Stimulated activated CD4-positive, alpha-beta T cell treated with anti-CD3 and anti-CD28 coated beads, Interleukin-15, amount 100 ng/mL, for 24 hours (primary cell): Measurements from ENCODE around the gene MRPS22.
"Not testable (repeated sequence)": the region's sequence is repeated elsewhere in the genome, so short reads cannot be mapped to it uniquely, and the experiment has no call there.

ENCODE experiments used
- DNase-seq: peaks from one replicate; pipeline ENCODE4 v3.0.0-alpha.2; 2020

Gene MRPS22

DNA sequence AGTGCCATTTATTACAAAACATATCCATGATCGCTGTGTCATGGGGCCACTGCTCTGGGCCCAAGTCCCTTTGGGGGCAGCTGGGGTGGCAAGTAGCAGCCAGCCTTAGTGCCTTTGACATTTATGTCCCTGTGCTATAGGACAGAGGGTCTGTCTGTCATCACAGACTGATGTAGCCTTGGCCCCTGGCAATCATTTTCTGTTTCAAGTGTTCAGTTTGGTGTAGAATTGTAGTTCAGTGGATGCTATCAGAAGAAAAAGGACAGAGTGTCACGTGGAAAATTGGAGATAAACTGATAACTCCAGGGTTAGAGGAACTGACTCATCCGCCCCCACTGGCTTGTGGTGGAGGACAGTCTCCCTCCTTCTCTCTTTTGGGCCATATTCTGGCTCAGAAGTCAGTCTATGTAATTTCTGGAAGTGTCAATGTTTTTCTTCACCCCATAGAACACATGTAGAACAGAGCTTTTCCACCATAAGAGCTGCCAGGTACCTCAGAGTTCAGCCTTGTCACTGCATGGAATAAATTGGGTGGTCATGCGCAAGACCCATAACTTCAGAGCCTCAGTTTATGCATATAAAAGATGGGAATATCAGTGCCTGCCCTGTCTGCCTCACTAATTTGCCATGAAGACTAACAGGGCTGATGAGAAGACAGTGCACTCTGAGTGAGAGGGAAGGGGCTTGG lies 4.5 kb upstream of the MRPS22 start:
- DNase-seq = peak; percentile 66

DNA sequence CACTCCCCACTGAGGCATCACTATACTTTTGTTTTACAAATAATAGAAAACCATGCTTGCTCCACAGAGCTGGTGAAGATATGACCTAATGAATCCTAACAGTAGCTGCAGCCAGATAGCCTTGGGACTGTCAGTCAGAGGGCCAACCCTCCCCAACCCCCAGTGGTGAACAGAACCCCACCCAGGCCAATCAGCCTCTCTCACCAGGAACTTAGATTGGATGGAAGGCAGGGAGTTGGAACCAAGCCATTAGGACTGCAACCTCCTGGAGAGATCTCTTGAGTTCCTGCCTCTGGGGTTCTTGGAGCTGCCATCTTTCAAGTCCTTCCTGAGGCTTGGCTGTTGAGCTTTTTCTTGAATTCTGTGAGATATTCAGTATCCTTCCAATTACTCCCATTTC lies 3.0 kb upstream of the MRPS22 start:
- DNase-seq = no peak

DNA sequence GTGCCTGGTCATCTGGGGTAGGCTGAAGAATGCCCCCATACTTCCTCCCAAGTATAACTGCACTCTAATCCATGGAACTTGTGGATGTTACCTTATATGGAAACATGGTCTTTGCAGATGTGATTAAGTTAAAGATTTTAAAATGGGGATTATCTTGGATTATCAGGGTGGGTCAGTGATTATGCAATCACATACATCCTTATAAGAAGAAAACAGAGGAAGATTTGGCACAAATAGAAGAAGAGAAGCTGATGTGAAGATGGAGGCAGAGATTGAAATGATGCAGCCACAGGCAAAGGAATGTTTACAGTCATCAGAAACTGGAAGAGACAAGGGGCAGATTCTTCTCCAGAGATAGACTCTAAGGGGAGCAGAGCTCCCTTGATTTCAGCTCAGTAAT lies 1.8 kb upstream of the MRPS22 start:
- no peak for DNase-seq

DNA sequence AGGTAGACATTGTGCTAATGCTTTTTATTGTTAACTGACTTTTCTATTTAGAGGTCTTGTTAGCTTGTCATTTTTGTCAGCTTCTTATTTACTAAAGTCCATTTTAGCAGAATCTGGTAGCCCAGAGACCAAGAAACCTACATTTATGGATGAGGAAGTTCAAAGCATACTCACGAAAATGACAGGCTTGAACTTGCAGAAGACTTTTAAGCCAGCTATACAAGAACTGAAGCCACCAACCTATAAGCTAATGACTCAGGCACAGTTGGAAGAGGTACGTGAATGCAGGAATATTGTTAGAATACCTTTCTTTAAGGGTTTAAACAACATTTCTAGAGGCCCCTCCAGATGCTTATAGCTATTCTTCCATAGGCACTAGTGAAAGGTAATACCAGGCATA lies 3.0 kb downstream of the MRPS22 start:
- DNase-seq = no peak

DNA sequence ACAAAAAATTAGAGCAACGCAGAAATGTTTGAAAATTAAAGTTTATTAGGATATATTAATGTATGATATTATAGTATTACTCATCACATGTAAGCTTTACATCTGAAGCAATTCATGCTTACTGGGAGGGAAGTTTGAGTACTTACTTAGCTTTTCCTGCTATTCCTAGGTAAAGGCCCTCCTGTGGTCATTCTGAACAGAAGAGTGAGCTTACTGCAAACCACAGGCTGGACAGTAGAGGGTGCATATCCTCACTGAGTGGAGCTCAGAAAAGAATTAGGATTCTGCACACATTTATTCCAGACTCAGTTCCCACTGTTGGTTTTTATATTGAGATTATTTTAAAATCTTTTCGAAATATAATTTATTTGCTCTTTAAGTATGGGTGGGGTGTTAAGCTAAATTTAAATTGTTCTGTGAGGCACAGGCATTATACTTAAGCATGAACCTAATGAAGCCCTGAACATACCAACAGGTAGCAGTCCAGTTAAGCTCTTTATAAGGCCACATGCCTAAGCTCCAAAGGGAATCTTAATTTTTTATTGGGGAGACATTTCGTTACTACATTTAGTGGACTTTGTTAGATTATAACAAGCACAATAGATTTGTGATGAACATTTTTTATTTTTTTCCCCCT lies 10.2 kb downstream of the MRPS22 start:
- DNase-seq = no peak

DNA sequence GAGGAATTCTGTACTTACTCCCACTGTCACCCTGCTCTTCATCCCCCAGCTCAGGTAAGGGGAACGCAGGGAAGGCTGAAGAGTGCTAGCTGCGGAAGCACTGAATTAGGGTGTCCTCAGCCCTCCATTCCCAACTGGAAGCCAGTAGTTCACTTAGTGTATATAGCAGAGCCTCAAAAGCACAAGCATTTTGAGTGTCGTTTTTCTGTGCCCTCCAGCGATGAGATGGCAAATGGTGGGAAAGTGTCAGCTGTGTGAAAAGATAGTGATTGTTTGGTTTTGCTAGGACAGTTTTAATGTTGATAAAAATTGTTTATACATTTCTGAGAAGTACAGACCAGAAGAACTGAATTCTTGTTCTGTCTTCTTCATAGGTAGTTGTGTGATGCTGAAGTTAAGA lies 10.8 kb downstream of the MRPS22 start:
- no peak for DNase-seq

DNA sequence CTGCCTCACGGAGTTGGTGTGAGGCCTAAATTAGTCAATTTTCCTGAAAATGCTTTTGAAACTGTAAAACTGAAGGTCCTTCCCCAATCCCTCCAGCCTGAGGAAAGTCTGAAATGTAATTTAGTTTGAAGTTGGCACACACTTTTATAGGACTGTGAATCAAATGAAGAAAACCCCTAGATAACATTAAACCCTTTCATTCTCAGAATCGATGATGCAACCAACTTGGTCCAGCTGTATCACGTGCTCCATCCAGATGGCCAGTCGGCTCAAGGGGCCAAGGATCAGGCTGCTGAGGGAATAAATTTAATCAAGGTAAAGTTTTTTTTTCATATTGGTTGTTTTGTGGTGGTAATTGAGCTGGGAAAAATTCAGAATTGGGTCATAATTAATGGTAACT lies 11.7 kb downstream of the MRPS22 start:
- no peak for DNase-seq

DNA sequence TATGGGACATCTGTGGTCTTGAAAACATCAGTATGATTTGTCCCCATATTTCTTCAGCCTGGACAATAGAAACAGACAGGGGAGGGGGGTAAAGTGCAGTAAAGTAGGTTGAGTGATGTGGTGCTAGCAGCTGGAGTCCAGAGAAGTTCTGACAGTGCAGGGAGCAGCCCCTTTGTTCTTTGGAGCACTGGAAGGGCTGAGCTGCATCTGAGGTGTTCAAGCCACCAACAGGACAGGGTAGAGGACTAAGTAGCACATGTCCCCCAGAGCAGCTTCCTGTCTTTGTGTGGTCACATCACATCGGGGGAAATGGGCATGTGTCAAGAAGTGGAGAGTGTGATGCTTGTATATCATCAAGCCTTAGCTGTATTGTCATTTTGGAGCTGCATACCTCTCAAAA lies 12.1 kb downstream of the MRPS22 start:
- no peak for DNase-seq

DNA sequence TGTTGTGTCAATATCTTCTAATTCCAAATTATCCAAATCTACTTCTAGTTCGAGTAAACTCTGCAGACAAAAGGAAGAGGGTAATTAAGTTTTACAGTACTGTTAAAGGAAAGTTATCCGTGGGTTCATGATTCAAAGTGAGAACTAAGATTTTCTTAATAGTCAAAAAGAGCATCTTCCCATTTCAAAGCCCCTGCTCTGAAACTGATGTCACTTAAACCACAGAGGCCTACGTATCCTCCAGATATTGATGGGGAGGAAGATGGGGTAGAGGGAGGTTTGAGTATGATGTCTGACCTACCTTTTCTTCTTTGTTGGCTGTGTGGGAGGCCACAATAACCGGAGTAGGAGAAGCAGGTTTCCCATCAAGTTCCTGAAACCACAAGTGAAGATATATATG lies 14.1 kb downstream of the MRPS22 start:
- peak; percentile 14 for DNase-seq

DNA sequence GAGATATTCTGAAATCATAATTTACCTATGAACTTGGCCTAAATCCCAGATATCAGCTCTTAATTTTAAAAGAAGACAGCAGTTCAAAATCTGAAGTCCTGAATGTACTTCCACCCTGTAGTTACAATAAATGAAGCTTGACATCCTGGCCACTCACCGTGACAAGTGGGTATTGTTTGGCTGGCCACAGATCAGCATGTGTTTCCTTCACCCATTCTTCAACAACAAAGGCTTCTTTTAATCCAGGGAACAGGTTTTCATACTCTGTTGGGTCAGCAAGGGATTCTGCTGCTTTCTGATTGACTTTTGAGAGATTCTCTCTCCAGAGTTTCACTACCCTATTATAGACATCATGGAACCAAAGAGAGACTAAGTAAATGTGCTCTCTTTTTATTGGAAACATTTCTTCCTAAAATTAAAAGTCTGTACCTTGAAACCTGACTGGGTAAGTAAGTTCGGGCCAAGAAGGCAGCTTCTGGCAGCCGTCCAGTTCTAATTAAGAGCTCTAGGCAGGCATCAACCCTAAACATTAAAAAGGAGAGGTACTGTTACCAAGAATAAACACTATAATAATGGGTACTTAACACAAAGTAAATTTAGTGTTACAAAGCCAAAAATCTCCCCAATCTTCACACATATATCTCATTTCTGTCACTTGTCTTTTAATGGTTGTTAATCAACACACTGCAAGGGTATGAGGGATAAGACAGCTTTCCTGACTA lies 15.2 kb downstream of the MRPS22 start:
- no peak for DNase-seq

DNA sequence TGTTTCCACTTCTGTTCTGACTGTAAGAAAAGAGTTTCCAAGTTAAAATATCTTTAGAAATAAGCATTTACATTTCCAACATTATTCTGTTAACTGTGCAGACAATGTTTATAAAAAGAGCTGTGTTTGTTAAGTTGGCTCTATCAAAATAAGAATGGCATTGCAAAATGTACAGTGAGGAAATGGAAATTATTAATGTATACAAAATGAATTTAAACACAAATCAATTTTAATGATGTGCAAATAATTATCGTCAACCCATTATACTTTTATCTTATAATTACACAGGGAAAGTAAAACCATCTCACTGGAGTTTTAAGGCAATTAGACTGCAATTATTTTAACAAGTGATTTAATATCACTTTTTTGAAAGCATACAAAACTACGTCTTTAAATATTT lies 17.5 kb downstream of the MRPS22 start:
- no peak for DNase-seq

DNA sequence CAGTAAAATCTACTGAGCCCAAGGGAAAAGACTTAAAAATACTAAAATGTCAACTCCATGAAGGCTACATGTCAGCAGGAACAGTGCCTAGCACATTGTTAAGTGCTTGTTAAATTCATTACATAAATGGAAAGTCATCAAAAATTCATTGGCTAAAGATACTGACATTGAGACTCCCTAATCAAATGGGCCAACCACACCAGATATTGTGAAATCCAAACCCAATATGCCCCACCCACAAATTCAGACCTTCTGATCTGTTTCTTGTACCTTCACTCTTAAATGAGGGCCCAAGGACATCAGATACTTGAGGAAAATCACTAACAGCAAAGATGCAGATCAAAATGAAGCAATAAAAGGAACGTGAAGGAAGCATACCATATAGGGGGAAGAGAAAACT lies 20.7 kb downstream of the MRPS22 start:
- no peak for DNase-seq

DNA sequence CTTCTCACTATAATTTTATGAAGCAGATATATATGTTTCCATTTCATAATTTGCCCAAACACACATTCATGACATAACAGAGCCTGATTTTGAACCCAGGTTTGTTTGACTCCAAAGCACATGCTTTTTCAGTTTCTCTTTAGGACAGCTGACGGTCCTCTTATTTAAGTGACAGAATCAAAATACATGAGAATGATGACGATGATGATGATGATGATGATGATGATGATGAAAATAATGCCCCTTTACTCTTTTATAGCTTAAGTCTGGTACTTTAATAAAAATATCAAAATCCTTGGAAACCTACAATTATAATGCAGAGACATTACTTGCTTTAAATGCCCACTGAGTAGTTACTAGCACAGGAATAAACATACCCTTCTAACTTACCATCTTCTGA lies 30.3 kb downstream of the MRPS22 start:
- no peak for DNase-seq

DNA sequence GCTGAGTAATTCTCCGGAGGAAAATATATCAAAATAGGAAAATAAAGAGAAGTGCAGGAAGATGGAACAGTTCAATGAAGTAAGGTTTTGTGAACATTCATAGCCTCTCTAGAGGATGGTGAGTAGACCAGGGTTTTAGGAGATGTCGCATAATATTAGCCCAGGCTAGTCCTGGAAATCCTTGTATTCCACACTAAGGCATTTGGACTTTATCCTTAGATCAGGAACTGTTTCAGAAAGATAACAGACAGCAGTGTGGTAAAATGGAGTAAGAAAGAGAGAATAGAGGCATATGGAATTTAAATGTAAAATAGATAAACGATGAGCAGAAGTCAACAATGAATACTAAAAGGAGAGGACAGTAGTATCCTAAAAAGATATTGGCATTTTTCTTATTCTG lies 33.6 kb downstream of the MRPS22 start:
- DNase-seq = no peak

DNA sequence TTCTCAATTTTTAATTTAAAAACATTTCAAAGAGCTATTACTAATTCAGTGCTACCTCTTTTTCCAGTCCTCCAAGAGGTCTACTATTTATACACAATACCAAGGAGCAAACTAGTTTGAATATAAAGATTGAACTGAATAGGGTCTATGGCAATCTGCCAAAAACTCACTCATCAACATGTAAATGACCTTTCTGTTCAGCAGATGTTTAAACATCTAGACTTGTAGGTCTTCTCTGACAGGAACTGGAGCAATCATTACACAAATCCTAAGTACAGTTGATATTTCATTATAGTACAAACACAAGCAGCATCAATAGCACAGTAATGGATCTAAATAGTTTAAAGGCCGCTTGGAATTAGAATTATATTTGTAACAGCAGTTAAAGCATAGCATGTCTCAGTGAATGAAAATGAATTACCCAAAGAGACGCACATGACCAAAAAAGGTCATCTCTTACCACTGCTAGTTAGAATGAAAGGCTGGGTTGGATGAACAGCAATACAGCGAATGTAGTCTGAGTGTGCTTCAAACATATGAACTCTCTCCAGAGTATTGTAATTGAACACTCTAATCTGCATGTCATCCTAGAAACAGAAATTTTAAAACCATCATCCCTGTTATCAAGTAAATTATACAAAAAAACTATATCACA lies 34.9 kb downstream of the MRPS22 start:
- DNase-seq = no peak

DNA sequence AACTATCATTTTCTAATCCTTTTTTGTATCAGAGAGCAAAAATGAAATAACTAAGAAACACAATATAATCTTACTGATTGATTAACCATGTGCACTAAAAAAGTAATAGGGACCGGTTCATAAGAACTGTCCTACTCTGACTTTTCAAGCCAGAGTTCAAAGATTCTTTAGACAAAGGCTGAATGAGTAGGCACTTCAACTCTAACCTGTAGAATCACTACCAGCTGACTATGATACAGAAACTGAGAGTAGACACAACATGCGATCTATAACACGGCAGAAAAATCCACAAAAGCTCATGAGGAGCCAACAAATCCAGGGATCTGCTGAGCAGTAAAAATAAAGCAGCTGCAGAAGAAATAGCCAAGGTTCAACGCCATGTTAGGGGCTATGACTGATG lies 36.8 kb downstream of the MRPS22 start:
- DNase-seq = no peak

DNA sequence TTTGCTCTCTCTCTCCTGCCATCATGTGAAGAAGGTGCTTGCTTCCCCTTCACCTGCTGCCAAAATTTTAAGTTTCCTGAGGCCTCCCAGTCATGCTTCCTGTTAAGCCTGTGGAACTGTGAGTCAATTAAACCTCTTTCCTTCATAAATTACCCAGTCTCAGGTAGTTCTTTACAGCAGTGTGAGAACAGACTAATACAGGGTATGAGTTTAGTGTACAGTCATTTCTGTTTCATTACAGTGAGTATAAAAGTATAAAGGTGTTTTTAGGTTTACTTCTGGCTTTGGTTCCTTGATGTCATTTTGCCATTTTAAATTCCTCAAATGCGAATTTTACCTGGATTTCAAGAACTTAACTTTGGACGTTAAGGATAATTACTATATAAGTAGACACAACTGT lies 38.5 kb downstream of the MRPS22 start:
- not testable (repeated sequence) for DNase-seq

DNA sequence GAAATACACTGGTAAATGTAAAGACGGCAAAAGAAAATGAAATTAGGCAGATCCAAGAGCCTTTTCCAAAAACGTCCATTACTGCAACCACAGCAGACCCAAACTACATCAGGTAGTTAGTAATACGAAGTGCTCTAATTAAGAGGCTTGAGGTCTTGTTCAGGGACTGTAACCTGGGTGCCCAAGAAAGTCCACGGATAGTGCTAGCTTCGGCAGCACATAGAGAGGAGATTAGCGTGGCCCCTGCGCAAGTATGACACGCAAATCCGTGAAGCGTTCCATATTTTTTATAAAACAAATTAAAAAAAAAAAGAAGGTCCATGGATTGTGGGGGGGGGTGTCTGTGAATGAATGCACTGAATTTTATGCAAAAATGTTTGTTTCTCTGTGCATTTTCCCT lies 44.3 kb downstream of the MRPS22 start:
- DNase-seq = no peak

DNA sequence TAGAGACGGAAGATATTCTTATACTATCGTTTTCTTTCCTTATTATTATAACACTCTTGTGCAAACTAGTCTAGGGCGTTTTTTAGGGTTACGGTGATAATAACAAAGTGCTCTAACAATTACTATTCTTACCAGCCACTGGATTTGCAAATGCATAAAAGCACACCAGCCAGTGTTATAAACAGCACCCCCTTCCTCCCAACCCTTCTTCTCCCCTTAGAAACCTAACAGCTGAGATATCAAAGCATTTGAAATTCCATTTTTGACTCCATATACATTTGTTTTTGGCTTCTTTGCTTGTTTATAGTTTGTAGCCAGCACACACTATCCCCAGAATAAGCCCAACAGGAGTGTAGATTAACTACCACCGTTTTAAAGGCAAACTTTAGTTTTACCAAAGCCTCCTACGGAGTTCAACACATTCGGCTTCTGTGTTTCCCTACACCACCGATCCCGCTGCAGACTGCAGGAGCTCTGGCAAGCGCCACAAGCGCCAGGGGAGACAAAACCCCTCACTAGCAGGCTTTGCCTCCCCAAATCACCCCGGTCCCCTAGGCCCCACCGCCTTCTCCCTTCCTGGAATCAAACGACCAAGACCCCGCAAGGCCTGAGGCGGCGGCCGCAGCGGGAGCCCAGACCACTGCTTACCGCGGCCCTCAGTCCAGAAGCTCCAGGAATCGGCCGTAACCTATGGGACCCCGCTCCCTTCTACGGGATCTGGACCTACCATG lies 45.2 kb downstream of the MRPS22 start:
- DNase-seq = peak; percentile 40

DNA sequence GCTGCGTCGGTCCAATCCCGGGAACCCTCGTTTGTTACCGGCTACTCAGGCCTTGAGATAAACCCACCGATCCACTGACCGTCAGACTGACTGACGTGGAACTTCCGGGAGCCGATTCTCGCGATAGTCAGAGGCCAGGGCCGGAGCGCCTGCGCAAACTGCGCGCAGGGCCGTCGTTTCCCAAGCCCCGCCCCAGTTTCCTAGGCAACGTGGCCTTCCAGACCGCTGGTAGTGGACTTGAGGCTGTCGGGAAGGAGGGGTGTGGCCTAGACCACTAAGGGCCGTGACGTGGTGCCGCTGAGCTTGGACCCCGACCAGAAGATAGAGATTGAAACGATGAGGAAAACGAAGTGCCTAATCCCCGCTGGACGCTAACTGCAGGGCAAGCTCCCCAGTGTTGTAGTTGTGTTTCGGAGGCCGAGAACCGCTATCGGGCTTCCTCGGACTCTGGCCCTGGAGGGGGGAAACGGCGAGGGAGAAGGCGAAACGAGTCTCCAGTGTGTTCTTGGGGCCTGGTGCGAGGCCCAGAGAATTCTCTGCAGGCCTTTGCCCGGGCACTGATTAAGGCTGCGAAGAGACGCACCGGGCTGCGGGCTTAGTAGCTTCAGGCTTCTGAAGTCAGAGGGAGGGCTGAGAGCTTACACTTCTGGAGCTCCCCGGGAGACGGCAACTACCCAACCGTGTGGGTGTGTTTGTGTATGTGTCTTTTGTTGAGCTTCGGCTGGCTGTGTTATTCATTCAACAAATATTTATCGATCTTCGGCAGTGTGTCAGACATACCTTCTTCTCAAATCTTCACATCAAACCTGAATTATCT lies 45.9 kb downstream of the MRPS22 start, which contains the start of gene COPB2:
Gene COPB2, minus strand, starts transcription at position 96 of the 817 bp plus-strand sequence. CDS start 97 bp downstream, outside the sequence.
- peak; percentile 98 for DNase-seq

DNA sequence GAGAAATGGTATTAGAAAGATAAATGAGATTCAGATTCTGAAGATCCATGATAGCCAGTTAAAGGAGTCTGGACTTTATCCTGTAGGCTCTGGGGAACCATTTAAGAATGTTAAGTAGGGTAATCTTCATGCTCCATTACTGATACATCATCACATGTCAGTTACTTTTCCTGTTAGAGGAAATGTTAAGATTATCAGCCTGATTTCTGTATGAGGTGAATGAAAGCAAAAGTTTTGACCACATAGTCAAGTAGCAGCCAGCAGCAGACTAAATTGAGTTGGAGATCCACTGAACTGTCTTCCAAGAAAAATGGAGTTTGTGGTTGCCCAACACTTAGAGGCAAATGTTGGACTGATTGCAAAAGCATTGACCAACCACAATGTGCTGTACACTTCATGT lies 50.3 kb downstream of the MRPS22 start:
- DNase-seq = no peak

DNA sequence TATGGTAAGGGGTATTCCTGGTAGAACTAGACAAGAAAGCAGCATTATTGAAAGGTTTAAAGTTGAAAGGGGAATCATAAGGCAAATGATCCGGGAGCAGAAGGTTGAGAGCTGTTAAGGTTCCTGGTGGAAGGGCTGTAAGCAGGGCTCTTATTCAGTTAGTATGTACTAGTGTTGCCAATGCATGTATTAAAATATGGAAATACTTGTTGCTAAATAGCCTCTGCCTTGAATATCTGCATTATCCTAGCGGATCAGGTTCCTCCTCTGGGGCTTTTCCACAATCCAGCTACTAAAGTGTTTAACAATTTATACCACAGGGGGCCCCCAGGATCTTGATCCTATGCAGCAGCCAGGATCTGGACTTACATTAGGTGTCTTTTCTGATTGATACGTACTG lies 52.9 kb downstream of the MRPS22 start:
- no peak for DNase-seq
